Measurements from ENCODE around the gene PLD1.

The PLD1 gene

GRCh38 chr3:171551296-171551695 lies 259.0 kb downstream of the PLD1 start:
- no peak for DNase-seq

Data from suppressor macrophage treated with lipopolysaccharide for 4 hours (primary cell).